Measurements from ENCODE around the gene DET1. TPM values are rescaled to one million over a fixed set of nuclear protein-coding genes. Genes with fewer than 3 reads are reported as not detected.
A peak's percentile ranks its signal among the peaks of the same experiment; 100 is the strongest.
"Not testable (repeated sequence)": the region's sequence is repeated elsewhere in the genome, so short reads cannot be mapped to it uniquely, and the experiment has no call there.

The DET1 gene
- total and polyA plus RNA-seq, 2 donors from 2014 or later, result 3.9 to 6.8 TPM

DNA sequence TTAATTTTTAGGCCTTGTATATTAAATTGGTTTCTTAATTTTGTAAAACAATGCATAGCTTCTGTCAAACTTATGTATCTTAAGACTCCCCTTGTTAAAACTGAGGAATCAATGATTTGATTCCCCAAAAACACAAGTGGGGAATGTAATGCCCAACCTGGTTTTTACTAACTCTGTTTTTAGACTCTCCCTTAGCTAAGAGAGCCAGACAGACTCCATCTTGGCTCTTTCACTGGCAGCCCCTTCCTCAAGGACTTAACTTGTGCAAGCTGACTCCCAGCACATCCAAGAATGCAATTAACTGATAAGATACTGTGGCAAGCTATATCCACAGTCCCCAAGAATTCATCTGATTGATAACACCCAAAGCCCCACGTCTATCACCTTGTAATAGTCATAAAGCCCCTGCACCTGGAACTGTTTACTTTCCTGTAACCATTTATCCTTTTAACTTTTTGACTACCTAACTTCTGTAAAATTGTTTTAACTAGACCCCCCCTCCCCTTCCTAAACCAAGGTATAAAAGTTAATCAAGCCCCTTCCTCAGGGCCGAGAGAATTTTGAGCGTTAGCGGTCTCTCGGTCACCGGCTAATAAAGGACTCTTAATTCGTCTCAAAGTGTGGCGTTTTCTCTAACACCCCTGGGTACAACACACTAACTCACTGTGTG is 768 bp downstream of the DET1 start:
- H3K27me3 ChIP-seq (ENCODE audit: control insufficient read depth, insufficient read depth, low read length); intact Hi-C loops (cut with DNase I); FAIRE-seq; DNase-seq; H3K4me1 ChIP-seq (ENCODE audit: control insufficient read depth in 2 of 3, insufficient read depth in 2 of 3, low read depth in 1 of 3, low read length in 3 of 3); H3K36me3 ChIP-seq (ENCODE audit: control insufficient read depth in 2 of 3, insufficient read depth in 3 of 3, low read length in 3 of 3); H3K9me3 ChIP-seq (ENCODE audit: control insufficient read depth in 2 of 3, insufficient read depth in 1 of 3, low read length in 3 of 3): not testable (repeated sequence)
- H3K9ac ChIP-seq (ENCODE audit: low read length in 3 of 3), result peak overlapping the region; percentile 59 to 84 (median 65)
- H3K27ac ChIP-seq (ENCODE audit: low read depth in 2 of 2, low read length in 2 of 2), result peak overlapping the region in 1 of 2 donors; percentile 76
- H3K4me3 ChIP-seq (ENCODE audit: low read length in 3 of 3), result peak overlapping the region; percentile 86 to 98 (median 95)

- no peaks in the 10 kb centered on the region for H3K9me3 ChIP-seq (ENCODE audit: control insufficient read depth in 2 of 3, insufficient read depth in 1 of 3, low read length in 3 of 3)
- FAIRE-seq, result no peak
- H3K27ac ChIP-seq (ENCODE audit: low read depth in 2 of 2, low read length in 2 of 2), result no peak overlapping the region
- DNase-seq, result no peak
- TF ChIP-seq, protein P1, sequence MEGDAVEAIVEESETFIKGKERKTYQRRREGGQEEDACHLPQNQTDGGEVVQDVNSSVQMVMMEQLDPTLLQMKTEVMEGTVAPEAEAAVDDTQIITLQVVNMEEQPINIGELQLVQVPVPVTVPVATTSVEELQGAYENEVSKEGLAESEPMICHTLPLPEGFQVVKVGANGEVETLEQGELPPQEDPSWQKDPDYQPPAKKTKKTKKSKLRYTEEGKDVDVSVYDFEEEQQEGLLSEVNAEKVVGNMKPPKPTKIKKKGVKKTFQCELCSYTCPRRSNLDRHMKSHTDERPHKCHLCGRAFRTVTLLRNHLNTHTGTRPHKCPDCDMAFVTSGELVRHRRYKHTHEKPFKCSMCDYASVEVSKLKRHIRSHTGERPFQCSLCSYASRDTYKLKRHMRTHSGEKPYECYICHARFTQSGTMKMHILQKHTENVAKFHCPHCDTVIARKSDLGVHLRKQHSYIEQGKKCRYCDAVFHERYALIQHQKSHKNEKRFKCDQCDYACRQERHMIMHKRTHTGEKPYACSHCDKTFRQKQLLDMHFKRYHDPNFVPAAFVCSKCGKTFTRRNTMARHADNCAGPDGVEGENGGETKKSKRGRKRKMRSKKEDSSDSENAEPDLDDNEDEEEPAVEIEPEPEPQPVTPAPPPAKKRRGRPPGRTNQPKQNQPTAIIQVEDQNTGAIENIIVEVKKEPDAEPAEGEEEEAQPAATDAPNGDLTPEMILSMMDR (IDR thresholded peaks at IDR 0.05; ENCODE audit: borderline replicate concordance, extremely low read depth, insufficient read depth), result no peak
- no peak overlapping the region for H3K9ac ChIP-seq (ENCODE audit: low read length in 3 of 3)
- H3K36me3 ChIP-seq (ENCODE audit: control insufficient read depth in 2 of 3, insufficient read depth in 3 of 3, low read length in 3 of 3), result no peaks in the 10 kb centered on the region
- intact Hi-C loops (cut with DNase I), result no loop called here
- no peaks in the 10 kb centered on the region for H3K27me3 ChIP-seq (ENCODE audit: control insufficient read depth, insufficient read depth, low read length)
- H3K4me1 ChIP-seq (ENCODE audit: control insufficient read depth in 2 of 3, insufficient read depth in 2 of 3, low read depth in 1 of 3, low read length in 3 of 3), result no peaks in the 10 kb centered on the region
- H3K4me3 ChIP-seq (ENCODE audit: low read length in 3 of 3), result no peak overlapping the region
These were observed 3.3 kb downstream of the DET1 start for GRCh38 chr15:88543065-88543776.

DNA sequence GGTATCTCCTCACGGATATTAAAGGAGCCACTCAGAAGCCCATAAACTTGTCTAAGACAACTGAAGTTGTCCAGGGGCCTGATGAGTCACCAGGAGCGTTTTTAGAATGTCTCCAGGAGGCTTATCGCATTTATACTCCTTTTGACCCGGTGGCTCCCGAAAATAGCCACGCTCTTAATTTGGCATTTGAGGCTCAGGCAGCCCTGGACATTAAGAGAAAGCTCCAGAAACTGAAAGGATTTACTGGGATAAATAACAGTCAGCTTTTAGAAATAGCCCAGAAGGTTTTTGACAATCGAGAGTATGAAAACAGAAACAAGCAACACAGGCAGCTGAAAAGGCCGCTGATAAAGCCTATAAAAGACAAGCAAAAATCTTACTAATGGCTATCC is 4.1 kb downstream of the DET1 start:
- Histone ChIP-seq H3K27me3 (ENCODE audit: control insufficient read depth, insufficient read depth, low read length) (no peaks in the 10 kb centered on the region), H3K4me1 (ENCODE audit: control insufficient read depth in 2 of 3, insufficient read depth in 2 of 3, low read depth in 1 of 3, low read length in 3 of 3) (no peaks in the 10 kb centered on the region), H3K4me3 (ENCODE audit: low read length in 3 of 3) (no peak overlapping the region), H3K36me3 (ENCODE audit: control insufficient read depth in 2 of 3, insufficient read depth in 3 of 3, low read length in 3 of 3) (no peaks in the 10 kb centered on the region), H3K9ac (ENCODE audit: low read length in 3 of 3) (no peak overlapping the region), H3K9me3 (ENCODE audit: control insufficient read depth in 2 of 3, insufficient read depth in 1 of 3, low read length in 3 of 3) (no peaks in the 10 kb centered on the region), H3K27ac (ENCODE audit: low read depth in 2 of 2, low read length in 2 of 2) (no peak overlapping the region)
- no peak for DNase-seq
- FAIRE-seq, result no peak
- TF ChIP-seq, protein P1 (IDR thresholded peaks at IDR 0.05; ENCODE audit: borderline replicate concordance, extremely low read depth, insufficient read depth), result no peak
- intact Hi-C loops (cut with DNase I), result no loop called here

- TF ChIP-seq, protein P1 (IDR thresholded peaks at IDR 0.05; ENCODE audit: borderline replicate concordance, extremely low read depth, insufficient read depth), result no peak
- intact Hi-C loops (cut with DNase I), result no loop called here
- FAIRE-seq (no peak), DNase-seq (no peak)
- H3K27me3 ChIP-seq (ENCODE audit: control insufficient read depth, insufficient read depth, low read length), result no peaks in the 10 kb centered on the region
- H3K36me3 ChIP-seq (ENCODE audit: control insufficient read depth in 2 of 3, insufficient read depth in 3 of 3, low read length in 3 of 3), result no peaks in the 10 kb centered on the region
- H3K9me3 ChIP-seq (ENCODE audit: control insufficient read depth in 2 of 3, insufficient read depth in 1 of 3, low read length in 3 of 3), result no peaks in the 10 kb centered on the region
- H3K4me1 ChIP-seq (ENCODE audit: control insufficient read depth in 2 of 3, insufficient read depth in 2 of 3, low read depth in 1 of 3, low read length in 3 of 3), result no peaks in the 10 kb centered on the region
- H3K4me3 ChIP-seq (ENCODE audit: low read length in 3 of 3), result no peak overlapping the region
- H3K9ac ChIP-seq (ENCODE audit: low read length in 3 of 3), result no peak overlapping the region
- H3K27ac ChIP-seq (ENCODE audit: low read depth in 2 of 2, low read length in 2 of 2), result no peak overlapping the region
These were observed 4.7 kb downstream of the DET1 start for GRCh38 chr15:88541709-88542341.

DNA sequence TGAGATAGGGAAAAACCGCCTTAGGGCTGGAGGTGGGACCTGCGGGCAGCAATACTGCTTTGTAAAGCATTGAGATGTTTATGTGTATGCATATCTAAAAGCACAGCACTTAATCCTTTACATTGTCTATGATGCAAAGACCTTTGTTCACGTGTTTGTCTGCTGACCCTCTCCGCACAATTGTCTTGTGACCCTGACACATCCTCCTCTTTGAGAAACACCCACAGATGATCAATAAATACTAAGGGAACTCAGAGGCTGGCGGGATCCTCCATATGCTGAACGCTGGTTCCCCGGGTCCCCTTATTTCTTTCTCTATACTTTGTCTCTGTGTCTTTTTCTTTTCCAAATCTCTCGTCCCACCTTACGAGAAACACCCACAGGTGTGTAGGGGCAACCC is 5.4 kb downstream of the DET1 start:
- H3K9ac ChIP-seq (ENCODE audit: low read length in 3 of 3); H3K4me3 ChIP-seq (ENCODE audit: low read length in 3 of 3); intact Hi-C loops (cut with DNase I); H3K4me1 ChIP-seq (ENCODE audit: control insufficient read depth in 2 of 3, insufficient read depth in 2 of 3, low read depth in 1 of 3, low read length in 3 of 3); FAIRE-seq; H3K9me3 ChIP-seq (ENCODE audit: control insufficient read depth in 2 of 3, insufficient read depth in 1 of 3, low read length in 3 of 3); H3K27me3 ChIP-seq (ENCODE audit: control insufficient read depth, insufficient read depth, low read length); DNase-seq; H3K36me3 ChIP-seq (ENCODE audit: control insufficient read depth in 2 of 3, insufficient read depth in 3 of 3, low read length in 3 of 3); H3K27ac ChIP-seq (ENCODE audit: low read depth in 2 of 2, low read length in 2 of 2): not testable (repeated sequence)

DNA sequence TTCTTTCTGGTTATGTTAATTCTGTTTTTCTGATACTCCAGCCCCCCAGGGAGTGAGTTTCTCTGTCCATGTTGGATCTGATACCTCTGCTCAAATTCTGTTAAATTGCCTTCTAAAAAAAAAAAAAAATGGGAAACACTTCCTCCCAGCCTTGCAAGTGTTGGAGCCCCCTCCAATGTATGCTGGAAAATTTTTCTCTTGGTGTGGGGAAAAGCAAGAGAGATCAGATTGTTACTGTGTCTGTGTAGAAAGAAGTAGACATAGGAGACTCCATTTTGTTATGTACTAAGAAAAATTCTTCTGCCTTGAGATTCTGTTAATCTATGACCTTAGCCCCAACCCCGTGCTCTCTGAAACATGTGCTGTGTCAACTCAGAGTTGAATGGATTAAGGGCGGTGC is 6.1 kb downstream of the DET1 start:
- DNase-seq; H3K4me3 ChIP-seq (ENCODE audit: low read length in 3 of 3); H3K4me1 ChIP-seq (ENCODE audit: control insufficient read depth in 2 of 3, insufficient read depth in 2 of 3, low read depth in 1 of 3, low read length in 3 of 3); H3K9ac ChIP-seq (ENCODE audit: low read length in 3 of 3); H3K9me3 ChIP-seq (ENCODE audit: control insufficient read depth in 2 of 3, insufficient read depth in 1 of 3, low read length in 3 of 3); FAIRE-seq; H3K27me3 ChIP-seq (ENCODE audit: control insufficient read depth, insufficient read depth, low read length); intact Hi-C loops (cut with DNase I); H3K27ac ChIP-seq (ENCODE audit: low read depth in 2 of 2, low read length in 2 of 2); H3K36me3 ChIP-seq (ENCODE audit: control insufficient read depth in 2 of 3, insufficient read depth in 3 of 3, low read length in 3 of 3): not testable (repeated sequence)
